ENCODE data around the gene POLH.
A peak's percentile ranks its signal among the peaks of the same experiment; 100 is the strongest.
"Not testable (repeated sequence)": the region's sequence is repeated elsewhere in the genome, so short reads cannot be mapped to it uniquely, and the experiment has no call there.

POLH gene

DNA sequence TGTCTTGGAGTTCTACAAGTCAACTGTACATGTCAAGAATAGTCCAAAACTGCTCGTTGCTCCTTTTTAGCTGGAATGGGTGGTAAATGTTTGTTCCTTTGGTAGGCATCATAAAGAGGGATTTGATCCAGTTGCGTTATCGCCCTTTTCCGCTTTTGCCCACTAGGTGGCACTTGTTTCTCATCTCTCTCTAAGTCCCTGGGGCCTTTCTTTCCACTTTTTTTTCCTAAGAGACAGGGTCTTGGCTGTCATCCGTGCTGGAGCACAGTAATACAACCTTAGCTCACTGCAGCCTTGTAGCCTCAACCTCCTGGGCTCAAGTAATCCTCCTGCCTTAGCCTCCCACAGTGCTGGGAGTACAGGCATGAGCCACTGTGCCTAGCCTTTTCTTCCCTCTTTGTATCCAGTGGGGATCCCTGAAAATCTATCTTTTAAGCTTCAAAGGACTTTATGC, 32.4 kb downstream of the POLH start:
- peak; percentile 67 for DNase-seq

DNA sequence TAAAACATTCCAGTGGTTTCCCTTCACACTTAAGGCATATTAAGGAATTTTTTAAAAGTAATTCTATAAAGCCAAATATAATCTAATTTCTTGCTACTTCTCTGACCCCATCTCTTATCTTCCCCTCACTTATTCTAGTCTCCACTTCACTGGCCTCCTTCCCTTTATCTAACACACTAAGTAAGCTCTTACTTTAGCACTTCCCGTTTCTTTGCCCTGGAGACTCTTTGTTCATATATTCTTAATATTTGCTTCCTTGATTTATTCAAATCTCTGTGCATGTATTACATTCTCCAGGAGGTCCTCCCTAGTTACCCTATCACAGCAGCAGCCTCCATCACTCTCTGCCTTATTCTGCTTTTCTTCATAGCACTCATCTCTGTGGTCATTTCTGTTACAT, 32.8 kb downstream of the POLH start:
- peak; percentile 58 for DNase-seq

DNA sequence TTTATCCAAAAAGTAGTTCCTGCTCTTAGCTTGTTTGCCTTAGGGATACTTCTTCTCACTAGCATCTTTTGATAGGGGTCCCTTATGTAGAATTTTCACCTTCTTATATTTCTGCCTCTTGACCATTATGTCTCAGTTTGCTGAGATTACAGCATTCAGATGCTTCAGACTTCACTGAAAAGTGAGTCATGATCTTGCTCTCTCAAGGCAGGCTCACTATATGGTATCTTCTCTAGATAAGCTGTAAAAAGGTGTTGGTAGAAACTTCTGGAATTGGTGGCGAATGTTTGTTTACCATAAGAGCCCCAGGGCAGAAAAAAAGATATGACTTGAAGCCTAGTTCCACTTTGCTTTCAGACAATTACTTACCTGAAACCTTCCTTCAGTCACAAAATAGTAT, 33.4 kb downstream of the POLH start:
- DNase-seq = no peak

DNA sequence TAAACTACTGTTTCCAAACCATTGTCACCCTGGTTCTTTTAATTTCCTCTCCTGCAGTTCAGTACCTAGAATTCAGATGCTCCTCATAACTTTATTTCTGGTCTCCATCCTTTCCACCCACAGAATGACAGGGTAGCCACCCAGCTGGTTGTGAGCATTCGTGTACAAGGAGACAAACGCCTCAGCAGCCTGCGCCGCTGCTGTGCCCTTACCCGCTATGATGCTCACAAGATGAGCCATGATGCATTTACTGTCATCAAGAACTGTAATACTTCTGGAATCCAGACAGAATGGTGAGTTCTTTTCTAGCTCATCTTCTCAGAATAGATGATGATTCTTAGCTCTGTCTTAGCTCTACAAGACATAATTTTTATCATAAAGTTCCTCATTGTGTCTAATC, 34.4 kb downstream of the POLH start:
- DNase-seq = no peak

DNA sequence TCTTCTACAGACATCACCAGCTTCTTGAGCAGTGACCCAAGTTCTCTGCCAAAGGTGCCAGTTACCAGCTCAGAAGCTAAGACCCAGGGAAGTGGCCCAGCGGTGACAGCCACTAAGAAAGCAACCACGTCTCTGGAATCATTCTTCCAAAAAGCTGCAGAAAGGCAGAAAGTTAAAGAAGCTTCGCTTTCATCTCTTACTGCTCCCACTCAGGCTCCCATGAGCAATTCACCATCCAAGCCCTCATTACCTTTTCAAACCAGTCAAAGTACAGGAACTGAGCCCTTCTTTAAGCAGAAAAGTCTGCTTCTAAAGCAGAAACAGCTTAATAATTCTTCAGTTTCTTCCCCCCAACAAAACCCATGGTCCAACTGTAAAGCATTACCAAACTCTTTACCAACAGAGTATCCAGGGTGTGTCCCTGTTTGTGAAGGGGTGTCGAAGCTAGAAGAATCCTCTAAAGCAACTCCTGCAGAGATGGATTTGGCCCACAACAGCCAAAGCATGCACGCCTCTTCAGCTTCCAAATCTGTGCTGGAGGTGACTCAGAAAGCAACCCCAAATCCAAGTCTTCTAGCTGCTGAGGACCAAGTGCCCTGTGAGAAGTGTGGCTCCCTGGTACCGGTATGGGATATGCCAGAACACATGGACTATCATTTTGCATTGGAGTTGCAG, 37.9 kb downstream of the POLH start:
- DNase-seq = no peak

DNA sequence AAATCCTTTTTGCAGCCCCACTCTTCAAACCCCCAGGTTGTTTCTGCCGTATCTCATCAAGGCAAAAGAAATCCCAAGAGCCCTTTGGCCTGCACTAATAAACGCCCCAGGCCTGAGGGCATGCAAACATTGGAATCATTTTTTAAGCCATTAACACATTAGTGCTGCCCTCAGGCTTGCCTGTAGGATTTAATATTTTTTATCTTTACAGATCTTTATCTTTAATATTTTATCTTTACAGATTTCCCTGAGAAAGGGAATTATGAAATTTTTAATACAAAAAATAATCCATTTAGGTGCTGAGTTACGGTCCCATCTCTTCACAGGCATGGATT, 38.4 kb downstream of the POLH start:
- DNase-seq = no peak

DNA sequence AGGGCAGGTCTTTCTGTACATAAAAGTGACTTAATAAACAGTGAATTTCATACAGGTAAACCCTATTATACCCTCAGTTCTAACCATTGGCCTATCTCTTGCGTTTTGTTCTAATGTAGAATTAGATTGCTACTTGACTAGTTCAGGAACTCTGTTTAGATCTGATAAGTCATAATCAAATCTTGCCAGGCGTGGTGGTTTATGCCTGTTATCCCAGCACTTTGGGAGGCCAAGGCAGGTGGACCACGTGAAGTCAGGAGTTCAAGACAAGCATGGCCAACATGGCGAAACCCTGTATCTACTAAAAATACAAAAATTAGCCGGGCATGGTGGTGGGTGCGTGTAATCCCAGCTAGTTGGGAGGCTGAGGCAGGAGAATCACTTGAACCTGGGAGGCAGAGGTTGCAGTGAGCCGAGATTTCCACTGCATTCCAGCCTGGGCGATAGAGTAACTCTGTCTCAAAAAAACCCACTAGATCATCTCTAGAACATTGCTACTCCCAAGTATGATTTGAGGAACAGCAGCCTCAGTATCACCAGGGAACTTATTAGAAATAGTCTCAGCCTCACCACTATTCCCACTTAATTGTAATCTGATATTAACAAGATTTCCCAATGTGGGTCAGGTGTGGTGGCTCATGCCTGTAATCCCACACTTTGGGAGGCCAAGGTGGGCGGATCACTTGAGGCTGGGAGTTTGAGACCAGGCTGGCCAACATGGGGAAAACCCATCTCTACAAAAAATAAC, 40.9 kb downstream of the POLH start:
- DNase-seq = no peak

DNA sequence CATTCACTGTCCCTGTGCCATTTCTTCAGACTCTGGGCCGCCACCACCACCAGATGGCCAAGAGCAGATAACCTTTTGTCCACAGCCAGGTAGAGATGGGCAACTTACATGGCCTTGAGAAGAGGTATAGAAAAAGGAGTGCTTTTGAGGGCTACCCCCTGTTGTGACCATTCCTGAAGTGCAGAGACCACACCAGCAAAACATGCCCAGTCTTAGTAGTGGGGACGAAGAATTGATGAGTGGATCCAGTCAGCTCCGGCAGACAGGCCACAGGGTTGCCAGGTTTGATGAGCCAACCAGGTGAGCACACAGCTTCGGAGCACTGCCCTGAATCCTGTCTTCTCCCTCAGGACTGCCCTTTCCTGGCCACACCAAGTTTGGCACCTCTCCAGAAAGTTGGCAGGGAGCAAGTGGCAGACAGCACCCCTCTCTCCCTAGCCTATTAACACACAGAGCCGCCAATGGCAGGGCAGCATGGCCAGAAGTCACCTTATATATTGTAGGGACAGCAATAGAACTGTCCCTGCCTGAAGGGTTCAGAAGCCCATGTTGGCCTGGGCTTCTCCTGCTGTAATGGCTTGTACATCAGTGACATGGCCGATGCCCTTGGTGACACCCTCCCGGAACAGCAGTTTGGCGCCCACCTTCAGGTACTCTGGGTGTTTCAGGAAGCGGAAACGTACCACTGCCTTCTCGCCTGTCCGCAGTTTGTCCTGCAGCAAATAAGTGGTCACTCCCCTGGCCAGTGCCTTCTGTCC, 45.3 kb downstream of the POLH start:
- no peak for DNase-seq

DNA sequence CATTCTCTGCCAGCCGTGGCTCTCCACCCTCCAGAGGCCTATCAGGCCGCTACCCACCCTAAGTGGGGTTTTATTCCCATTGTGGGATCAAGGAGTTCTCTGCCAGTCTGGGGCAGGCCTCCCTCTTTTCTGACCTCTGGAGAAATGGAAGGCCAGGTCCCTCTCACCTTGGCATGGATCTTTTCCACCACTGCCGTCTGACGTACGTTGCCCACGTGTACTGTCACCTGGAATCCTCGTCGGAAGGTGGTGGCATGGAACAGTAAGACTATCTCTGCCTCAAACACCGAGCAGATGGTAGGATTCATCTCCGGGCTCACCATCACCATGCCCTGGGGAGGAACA, 45.8 kb downstream of the POLH start:
- DNase-seq = no peak

DNA sequence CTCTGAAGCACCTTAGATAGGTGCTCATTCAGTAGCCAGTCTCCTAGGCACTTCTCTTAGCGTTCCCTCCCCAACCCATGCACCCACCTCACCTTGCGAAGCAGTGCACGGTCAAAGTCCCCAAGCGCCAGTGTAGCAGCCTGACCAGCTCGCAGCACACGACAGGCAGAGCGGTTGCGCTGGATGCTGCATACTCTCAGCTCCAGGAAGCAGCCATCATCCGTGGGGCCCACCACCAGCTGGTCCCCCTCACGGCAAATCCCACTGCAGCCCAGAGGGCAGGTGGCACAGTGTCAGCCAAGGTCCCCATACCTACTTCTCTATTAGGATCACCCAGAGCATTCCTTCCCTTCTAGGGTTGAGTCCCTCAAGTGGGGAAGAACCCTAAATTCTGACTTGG, 46.6 kb downstream of the POLH start:
- DNase-seq = no peak

DNA sequence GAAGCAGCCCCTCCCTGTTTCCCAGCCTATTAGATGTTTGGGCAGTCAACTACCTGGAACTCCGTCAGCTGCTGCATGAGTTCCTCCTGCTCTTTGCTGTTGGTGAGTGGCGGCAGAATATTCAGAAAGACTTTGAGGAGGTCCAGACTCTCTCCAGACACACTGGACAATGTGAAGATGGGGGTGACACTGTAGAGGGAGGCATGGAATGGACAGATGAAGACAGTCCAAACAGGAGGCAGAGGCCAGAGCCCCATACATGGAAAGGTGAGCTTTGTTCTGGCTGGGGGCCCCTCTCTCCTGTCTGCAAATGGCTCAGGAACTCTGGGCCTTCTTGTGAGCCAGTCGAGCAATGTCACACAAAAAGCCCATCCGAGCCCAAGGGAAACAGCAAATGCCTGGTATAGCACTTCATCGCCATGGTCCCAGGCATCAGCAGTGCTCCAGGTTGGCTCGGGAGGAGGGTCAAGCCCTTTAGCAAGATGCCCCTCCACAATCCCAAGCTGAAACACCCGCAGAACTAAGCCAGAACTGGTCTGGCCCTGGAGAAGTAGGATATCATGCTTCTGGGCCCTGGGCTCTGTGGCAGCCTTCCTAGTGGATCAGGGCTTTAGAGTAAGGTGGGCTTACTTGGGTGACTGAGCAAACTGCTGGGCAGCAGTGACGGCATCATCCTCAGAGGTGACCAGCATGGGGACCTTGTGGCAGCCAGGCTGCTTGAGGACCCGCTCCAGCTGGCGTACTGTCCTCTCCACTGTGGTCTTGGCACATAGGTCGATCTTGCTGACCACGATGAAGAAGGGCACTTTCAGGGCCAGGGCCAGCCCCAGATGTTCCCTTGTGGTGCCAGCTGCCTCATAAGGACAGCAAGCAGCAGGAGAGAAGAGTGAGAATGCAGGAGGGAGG, 48.1 kb downstream of the POLH start:
- DNase-seq = no peak

DNA sequence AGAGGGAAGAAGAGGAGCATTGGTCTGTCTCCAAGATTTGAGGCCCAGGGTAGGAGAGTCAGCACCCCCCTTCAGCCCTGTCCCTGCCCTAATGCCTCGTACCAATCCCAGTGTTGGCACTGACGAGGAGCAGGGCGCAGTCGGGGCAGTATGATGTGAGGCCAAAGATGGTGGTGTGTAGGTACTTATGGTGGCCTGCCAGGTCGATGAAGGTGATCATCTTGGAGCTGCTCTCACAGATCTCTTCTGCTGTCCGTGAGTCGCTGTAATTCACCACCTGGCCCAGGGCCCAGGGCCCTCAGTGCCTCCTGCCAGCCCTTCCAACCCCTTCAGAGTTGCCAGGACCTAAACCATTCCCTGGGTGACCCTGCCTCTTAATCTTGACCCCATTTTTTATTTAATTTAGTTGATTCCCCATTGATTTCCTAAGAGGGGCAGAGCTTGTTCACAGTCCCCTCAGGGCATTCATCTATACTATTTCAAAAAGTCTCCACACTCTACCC, 48.9 kb downstream of the POLH start:
- no peak for DNase-seq

DNA sequence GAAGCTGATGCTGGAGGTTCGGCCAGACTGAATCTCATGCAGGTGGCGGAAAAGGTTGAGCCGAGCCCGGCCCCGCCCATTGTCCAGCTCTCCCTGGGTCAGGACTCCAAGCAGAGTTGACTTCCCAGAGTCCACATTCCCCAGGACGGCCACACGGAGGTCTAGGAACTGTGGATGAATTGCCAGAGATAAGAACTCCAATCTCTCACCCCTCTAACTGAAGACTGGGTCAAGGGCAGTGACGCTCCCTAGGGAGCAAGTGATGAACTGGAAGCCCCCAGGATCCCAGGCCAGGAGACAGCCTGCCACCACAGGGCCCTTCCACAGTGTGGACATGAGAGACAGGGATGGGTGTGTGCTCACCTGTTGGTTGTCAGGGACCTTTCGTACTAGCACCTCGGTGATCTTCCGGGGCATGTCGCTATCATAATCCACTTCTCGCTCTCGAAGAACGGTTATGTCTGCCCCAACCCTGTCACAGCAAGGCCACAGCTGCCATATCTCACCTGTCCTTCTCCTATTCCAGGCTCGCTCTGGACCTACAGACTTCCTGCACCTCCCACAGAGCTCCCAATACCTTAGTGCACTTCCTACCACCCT, 49.5 kb downstream of the POLH start:
- no peak for DNase-seq

DNA sequence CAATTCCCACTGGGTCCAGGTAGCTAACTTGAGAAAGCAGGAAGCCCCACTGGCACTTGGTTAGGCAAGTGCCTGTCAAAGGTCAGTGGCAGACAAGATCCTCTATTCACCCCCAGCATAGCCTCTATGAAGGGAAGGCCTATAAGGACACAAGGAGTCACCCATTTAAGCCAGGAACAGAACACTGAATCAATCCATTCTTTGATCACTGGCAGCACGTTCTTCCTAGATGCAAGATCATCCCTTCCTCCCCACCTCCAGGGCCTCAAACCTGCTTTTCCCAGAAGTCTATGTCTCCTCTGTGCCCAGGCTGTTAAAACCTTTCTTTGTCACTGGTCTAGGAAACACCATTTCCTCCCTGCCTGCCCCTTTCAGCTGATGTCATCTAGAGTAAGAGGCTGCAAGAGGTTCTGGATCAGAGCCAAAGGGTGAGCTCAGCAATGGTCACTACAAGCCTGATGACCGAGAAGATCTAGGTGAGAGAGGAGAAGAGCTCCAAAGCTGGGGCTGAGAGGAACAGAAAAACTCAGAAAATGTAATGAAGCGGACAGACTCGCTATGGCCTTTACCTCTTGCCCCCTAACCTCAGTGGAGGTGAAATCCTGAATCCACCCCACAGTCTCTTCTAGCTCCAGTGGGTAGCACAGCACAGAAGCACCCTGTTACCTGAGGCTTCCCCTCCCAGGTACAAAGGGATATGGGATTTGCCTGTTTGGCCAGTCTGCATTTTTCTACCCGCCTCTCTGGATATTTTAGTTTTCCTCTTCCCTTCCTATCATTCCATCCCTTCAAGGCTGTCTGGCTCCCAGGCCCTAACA, 51.2 kb downstream of the POLH start:
- DNase-seq = peak; percentile 98

DNA sequence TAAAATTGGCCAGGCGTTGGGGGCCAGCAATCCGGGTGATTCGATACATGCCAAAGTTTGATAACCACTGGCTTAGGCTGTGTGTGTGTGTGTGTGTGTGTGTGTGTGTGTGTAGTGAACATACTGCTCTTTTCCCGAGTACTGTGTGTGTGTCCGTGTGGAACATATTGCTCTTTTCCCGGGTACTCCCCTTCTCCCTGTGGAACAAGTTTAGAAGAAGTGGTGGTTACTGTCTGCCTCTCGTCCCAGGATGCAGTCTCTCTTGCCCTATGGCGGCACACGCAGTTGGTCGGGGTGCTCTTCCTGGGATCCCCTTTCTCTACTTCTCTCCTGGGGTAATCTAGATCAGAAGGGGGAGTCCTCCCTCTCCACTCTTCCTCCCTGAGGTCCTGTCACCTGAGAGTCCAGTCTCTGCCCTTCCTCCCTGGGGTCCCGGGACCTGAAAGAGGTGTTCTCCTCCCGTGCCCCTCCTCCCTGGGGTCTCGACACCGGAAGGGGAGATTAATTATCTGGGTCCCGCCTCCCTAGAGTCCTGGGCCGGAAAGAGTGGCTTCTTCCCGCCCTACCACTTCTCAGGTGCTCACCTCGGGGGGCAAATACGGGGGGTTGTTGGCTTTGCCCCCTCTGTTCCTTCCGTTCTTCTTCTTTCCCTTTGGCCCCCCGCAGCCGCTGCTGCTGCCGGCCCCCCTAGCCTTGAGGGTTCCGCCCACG, 52.6 kb downstream of the POLH start:
- DNase-seq = peak; percentile 36

DNA sequence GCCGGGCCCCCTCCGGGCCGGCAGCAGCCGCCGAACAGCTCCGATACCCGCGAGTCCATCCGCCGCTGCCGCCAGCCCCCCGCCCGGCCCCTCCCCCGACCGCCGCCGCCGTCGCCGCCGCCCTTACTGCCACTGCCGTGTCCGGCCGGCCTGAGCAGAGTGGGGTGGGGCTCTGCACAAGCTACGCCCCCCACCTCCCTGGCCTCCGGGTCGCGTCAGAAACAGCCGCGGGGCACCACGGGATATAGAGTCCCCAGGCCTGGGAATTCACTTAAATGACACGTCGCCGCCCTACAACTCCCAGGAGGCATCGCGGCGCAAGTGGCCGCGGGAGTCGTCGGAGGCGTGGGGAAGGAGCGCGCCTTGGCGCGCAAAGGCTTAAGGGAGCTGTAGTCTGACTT, 53.1 kb downstream of the POLH start, which contains the start of gene GTPBP2:
GTPBP2 (minus strand) TSS at position 161 of the 401 bp plus-strand sequence; CDS start at position 59, 102 bp downstream.
- DNase-seq = peak; percentile 100

DNA sequence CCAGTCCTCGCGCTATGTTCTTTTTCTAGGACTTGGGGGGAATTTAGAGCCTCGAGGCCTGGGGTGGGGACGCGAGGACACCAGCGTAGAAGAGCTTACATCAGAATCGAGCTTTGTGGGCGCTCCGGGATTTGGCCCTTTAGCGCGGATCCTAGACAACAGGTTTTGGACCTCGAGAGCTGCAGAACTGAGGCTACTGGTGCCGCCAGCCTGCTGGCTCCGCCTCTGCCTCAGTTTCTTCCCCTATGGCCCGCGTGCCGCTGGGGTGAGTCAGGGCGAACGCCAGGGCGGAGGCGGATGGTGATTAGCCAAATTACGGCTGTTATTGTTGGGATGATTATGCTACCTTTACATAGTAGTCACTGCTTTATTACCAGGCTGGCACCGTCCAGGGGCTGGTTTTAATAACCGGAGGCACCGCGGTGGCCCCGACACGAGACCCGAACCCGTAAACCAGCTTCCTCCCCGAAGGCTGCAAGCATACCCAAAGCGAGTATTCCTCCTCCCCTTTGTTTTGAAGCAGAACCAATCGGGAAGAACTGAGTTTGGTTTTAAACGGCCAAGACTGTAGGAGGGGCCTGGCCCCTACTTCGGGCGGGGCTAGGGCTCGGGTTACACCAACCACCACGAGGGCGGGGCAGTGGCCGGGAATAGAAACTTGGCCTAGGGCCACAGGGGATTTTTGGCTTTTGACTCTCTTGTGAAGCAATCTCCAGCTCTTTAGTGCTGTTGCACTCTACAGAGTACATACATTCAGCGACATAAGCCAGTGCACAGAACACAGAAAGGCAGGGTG, 53.7 kb downstream of the POLH start:
- peak; percentile 99 for DNase-seq

DNA sequence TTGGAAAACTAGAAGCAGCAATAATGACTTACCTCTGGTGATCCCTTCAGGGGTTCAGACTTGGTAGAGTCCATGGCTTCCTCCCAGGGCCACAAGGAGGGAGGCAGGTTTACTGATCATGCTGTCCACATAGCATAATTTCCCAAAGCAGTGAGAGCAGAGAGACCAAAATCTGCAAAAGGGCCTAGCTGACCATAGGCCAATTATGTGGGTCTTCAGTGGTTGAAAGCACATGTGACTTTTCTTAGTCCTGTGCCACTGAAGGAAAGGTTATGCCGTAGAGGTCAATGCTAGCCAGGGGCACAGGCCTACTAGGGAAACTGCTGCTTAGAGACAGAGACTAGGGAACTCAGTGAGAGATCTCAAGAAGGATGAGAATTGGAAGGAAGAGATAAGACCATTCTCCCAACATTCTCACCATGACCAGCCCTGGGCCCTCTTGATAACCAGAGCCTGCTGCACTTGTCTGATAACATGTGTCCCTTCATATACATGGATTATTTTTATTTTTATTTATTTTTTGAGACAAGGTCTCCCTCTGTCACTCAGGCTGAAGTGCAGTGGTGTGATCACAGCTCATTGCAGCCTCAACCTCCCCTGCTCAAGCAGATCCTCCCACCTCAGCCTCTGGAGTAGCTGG, 55.1 kb downstream of the POLH start:
- no peak for DNase-seq

DNA sequence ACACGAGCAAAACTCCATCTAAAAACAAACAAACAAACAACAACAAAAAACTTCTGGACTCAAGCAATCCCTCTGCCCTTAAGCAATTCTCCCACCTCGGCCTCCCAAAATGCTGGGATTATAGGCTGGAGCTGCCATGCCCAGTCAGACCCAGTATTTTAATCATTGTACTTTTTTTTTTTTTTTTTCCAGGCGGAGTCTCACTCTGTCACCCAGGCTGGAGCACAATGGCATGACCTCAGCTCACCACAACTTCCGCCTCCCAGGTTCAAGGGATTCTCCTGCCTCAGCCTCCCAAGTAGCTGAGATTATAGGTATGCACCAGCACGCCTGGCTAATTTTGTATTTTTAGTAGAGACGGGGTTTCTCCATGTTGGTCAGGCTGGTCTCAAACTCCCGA, 57.0 kb downstream of the POLH start:
- not testable (repeated sequence) for DNase-seq

All from inflammatory macrophage treated with lipopolysaccharide for 4 hours (primary cell).